Right ventricle myocardium inferior (tissue), 1 donor: ENCODE measurements around the gene DOK7. TPM values are rescaled to one million over a fixed set of nuclear protein-coding genes. Genes with fewer than 3 reads are reported as not detected.
A peak's percentile ranks its signal among the peaks of the same experiment; 100 is the strongest.

Experiments used
- ATAC-seq: fragments of 200-7000 bp; cut with Tn5 transposase; one replicate; pipeline ENCODE4 v1.9.1; 2020; ENCODE audit warnings: mild to moderate bottlenecking, moderate library complexity
- DNase-seq: peaks from one replicate; pipeline ENCODE4 v3.0.0; 2021; ENCODE audit errors: missing footprints
- intact Hi-C: fragments of 100-400 bp; cut with DNase I; formaldehyde crosslinking; loops from one replicate; pipeline ENCODE4 v1.11.0; 2022
- total RNA-seq: library from RNA; stranded (reverse); fragmentation: NEBNext Ultra II Directional; extraction: Animal tissue kit (Norgen Biotek cat#: 25700); gene quantifications from one replicate; pipeline ENCODE4 v1.2.1, GENCODE V29; 2021
- donor health status: DM: no; HTN: yes; CAD: no; lungs with severe emphysema.

The DOK7 gene
- total RNA-seq, 1 donor from 2014 or later: 35.5 TPM

- ATAC-seq (no peak), DNase-seq (peak; percentile 68)
- intact Hi-C loops: loop anchor here (5.0 kb wide), 1 partner anchor 53 kb away; the partner anchor contains the start of gene LRPAP1
Observed at GRCh38 chr4:3479358-3480101, 16.4 kb downstream of the DOK7 start.

- DNase-seq (peak; percentile 88), ATAC-seq (peak; percentile 24)
- intact Hi-C loops: loop anchor here (5.0 kb wide), 1 partner anchor 52 kb away; the partner anchor contains the start of gene LRPAP1
Observed at GRCh38 chr4:3480528-3481112, 17.5 kb downstream of the DOK7 start.

GRCh38 chr4:3481113-3481531 lies 18.0 kb downstream of the DOK7 start:
- intact Hi-C loops: loop anchor here (5.0 kb wide), 1 partner anchor 51 kb away; the partner anchor contains the start of gene LRPAP1
- DNase-seq (no peak), ATAC-seq (no peak)

- ATAC-seq: no peak
- no peak for DNase-seq
Observed at GRCh38 chr4:3481783-3482393, 18.8 kb downstream of the DOK7 start.

DNA sequence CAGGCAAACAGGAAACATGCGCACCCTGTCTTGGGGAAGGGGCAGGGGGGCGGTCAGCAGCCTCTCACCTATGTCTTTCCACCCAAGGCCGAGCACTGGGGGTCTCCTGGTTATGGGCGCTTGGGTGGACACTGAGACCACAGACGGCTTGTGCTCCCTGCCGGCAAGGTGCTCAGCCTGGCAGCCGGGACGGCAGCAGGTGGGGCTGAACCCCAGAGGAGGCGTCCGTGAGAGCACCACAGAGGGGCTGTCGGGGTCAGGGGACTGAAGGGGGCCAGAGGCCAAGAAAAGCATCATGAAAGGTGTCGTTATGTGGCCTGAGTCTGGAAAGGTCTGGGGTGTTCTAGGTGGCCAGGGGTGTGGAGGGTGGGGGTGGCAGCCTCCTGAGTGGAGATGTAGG lies 19.6 kb downstream of the DOK7 start:
- intact Hi-C loops: loop anchor here (5.0 kb wide), 1 partner anchor 50 kb away; the partner anchor contains the start of gene LRPAP1
- DNase-seq (no peak), ATAC-seq (no peak)

More at GRCh38 chr4:3481783-3482393, 18.8 kb downstream of the DOK7 start:
- intact Hi-C loops: loop anchor here (5.0 kb wide), 1 partner anchor 50 kb away; the partner anchor contains the start of gene LRPAP1

GRCh38 chr4:3483471-3483921 lies 20.4 kb downstream of the DOK7 start:
- intact Hi-C loops: loop anchor here (5.0 kb wide), 1 partner anchor 49 kb away; the partner anchor contains the start of gene LRPAP1
- DNase-seq (peak; percentile 85), ATAC-seq (peak; percentile 76)

- DNase-seq (peak; percentile 48), ATAC-seq (peak; percentile 63)
- intact Hi-C loops: loop anchor here (5.0 kb wide), 1 partner anchor 48 kb away; the partner anchor contains the start of gene LRPAP1
Observed at GRCh38 chr4:3484057-3484973, 21.2 kb downstream of the DOK7 start.

GRCh38 chr4:3485011-3485791 lies 22.1 kb downstream of the DOK7 start:
- DNase-seq: peak; percentile 55
- intact Hi-C loops: no loop called here

GRCh38 chr4:3485886-3486540 lies 22.9 kb downstream of the DOK7 start:
- intact Hi-C loops: no loop called here
- DNase-seq (no peak), ATAC-seq (no peak)

More at GRCh38 chr4:3485011-3485791, 22.1 kb downstream of the DOK7 start:
- no peak for ATAC-seq

DNA sequence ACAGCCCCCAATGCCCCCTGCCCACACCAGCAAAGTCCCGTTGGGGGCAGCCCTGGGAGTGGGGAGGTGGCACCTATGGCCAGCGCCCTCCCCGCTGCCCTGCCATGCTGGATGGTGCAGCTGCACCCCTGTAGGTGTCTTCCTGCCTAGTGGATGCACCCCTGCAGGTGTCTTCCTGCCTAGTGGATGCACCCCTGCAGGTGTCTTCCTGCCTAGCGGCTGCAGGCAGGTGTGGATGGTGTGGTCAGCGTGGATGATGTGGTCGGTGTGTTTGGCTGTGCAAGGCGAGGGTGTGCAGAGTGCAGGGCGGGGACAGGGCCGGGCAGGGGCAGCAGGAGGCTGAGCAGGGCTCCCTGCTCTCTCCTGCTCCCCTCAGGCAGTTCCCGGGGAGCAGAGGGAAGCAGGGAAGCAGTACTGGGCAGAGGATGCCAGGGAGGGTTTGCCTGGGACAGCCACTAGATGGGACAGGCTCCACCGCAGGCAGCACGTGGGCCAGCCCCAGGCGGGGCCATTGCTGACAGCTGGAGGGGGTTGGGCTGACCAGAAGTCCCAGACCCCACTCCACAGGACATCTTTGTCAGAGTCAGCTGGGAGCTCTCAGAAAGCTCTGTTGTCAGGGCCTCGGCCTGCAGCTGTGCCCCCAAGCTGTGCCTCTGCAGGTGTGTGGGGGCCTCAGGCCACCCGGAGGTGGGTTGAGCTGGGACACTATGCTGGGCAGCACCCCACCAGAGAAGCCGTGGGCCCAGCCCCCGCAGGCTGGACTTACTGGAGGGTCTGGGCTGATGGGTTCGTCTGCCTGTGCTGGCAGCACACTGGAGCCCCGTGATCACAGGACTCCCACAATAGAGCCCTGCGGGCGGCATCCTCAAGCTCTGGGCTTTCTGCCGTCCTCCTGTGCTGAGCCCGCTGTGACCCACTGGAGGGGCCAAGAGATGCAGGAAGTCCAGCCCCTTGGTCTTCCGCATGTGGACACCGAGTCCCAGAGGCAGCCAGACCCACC lies 23.7 kb downstream of the DOK7 start:
- ATAC-seq (no peak), DNase-seq (peak; percentile 61)
- intact Hi-C loops: no loop called here

GRCh38 chr4:3487861-3488260 lies 24.8 kb downstream of the DOK7 start:
- DNase-seq (no peak), ATAC-seq (no peak)
- intact Hi-C loops: no loop called here

DNA sequence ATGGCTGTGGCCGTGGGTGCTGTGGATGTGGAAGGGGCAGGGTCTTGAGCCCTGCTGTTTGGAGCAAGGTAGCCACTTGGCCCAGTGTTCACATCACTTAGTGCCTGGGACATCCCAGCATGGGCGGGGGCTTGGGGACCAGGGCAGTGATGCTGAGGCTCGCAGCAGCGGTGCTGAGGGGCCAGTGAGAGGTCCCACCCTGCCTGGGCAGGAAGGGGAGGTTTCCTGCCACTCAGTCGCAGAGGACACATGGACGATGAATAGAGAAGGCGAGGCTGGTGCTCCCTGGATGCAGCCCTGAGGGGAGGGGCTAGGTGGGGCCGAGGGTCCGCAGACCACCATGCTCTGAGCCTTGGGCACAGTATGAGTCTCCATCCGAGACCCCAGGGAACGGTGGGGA lies 25.7 kb downstream of the DOK7 start:
- intact Hi-C loops: no loop called here

GRCh38 chr4:3489451-3489962 lies 26.4 kb downstream of the DOK7 start:
- intact Hi-C loops: no loop called here
- ATAC-seq (no peak), DNase-seq (peak; percentile 59)

More for the DNA sequence above, 25.7 kb downstream of the DOK7 start:
- DNase-seq: peak; percentile 37
- no peak for ATAC-seq

- ATAC-seq (no peak), DNase-seq (peak; percentile 55)
- intact Hi-C loops: no loop called here
Observed at GRCh38 chr4:3491681-3492405, 28.7 kb downstream of the DOK7 start.
